ENCODE measurements around the gene MGAT4C. TPM values are rescaled to one million over a fixed set of nuclear protein-coding genes. Genes with fewer than 3 reads are reported as not detected.
"Not testable (repeated sequence)": the region's sequence is repeated elsewhere in the genome, so short reads cannot be mapped to it uniquely, and the experiment has no call there.

The MGAT4C gene
- total and polyA plus RNA-seq, 2 donors = 0.34 to 0.61 TPM

- Histone ChIP-seq H3K27ac (ENCODE audit: low read depth in 1 of 2, low read length in 1 of 2) (no peak overlapping the region), H3K36me3 (ENCODE audit: control insufficient read depth in 2 of 2, insufficient read depth in 2 of 2, low read length in 1 of 2) (no peaks in the 10 kb centered on the region), H3K27me3 (ENCODE audit: control insufficient read depth in 2 of 2, insufficient read depth in 1 of 2, low read length in 1 of 2) (no peaks in the 10 kb centered on the region), H3K4me3 (ENCODE audit: low read length in 2 of 2) (no peak overlapping the region), H3K9me3 (ENCODE audit: control insufficient read depth in 2 of 2, insufficient read depth in 1 of 2, low read length in 1 of 2) (no peaks in the 10 kb centered on the region), H3K4me1 (ENCODE audit: control insufficient read depth in 2 of 2, insufficient read depth in 2 of 2, low read length in 2 of 2) (no peaks in the 10 kb centered on the region)
- WGBS = 77% methylated on average over 3 of the region's 3 CpGs
- DNase-seq (ENCODE audit: low read depth in 6 of 9, low spot score in 9 of 9) = no peak
These were observed 121.6 kb downstream of the MGAT4C start for GRCh38 chr12:86134561-86134960.

GRCh38 chr12:86126900-86127299 lies 129.3 kb downstream of the MGAT4C start:
- H3K4me1 ChIP-seq (ENCODE audit: control insufficient read depth in 2 of 2, insufficient read depth in 2 of 2, low read length in 2 of 2); H3K27ac ChIP-seq (ENCODE audit: low read depth in 1 of 2, low read length in 1 of 2); DNase-seq (ENCODE audit: low read depth in 6 of 9, low spot score in 9 of 9); H3K36me3 ChIP-seq (ENCODE audit: control insufficient read depth in 2 of 2, insufficient read depth in 2 of 2, low read length in 1 of 2); H3K4me3 ChIP-seq (ENCODE audit: low read length in 2 of 2); H3K9me3 ChIP-seq (ENCODE audit: control insufficient read depth in 2 of 2, insufficient read depth in 1 of 2, low read length in 1 of 2); H3K27me3 ChIP-seq (ENCODE audit: control insufficient read depth in 2 of 2, insufficient read depth in 1 of 2, low read length in 1 of 2): not testable (repeated sequence)
- WGBS = 93% methylated on average over 3 of the region's 3 CpGs

GRCh38 chr12:86122846-86123468 lies 133.2 kb downstream of the MGAT4C start:
- DNase-seq (ENCODE audit: low read depth in 6 of 9, low spot score in 9 of 9) = no peak
- Histone ChIP-seq H3K4me1 (ENCODE audit: control insufficient read depth in 2 of 2, insufficient read depth in 2 of 2, low read length in 2 of 2) (no peaks in the 10 kb centered on the region), H3K27me3 (ENCODE audit: control insufficient read depth in 2 of 2, insufficient read depth in 1 of 2, low read length in 1 of 2) (no peaks in the 10 kb centered on the region)

GRCh38 chr12:86118161-86118560 lies 138.0 kb downstream of the MGAT4C start:
- Histone ChIP-seq H3K27ac (ENCODE audit: low read depth in 1 of 2, low read length in 1 of 2) (no peak overlapping the region), H3K4me1 (ENCODE audit: control insufficient read depth in 2 of 2, insufficient read depth in 2 of 2, low read length in 2 of 2) (no peaks in the 10 kb centered on the region), H3K36me3 (ENCODE audit: control insufficient read depth in 2 of 2, insufficient read depth in 2 of 2, low read length in 1 of 2) (no peaks in the 10 kb centered on the region), H3K4me3 (ENCODE audit: low read length in 2 of 2) (no peak overlapping the region), H3K27me3 (ENCODE audit: control insufficient read depth in 2 of 2, insufficient read depth in 1 of 2, low read length in 1 of 2) (no peaks in the 10 kb centered on the region), H3K9me3 (ENCODE audit: control insufficient read depth in 2 of 2, insufficient read depth in 1 of 2, low read length in 1 of 2) (no peaks in the 10 kb centered on the region)
- DNase-seq (ENCODE audit: low read depth in 6 of 9, low spot score in 9 of 9) = no peak
- WGBS = 73% methylated on average over 2 of the region's 2 CpGs

More at GRCh38 chr12:86122846-86123468, 133.2 kb downstream of the MGAT4C start:
- no peak overlapping the region for H3K4me3 ChIP-seq (ENCODE audit: low read length in 2 of 2)
- no peak overlapping the region for H3K27ac ChIP-seq (ENCODE audit: low read depth in 1 of 2, low read length in 1 of 2)
- no peaks in the 10 kb centered on the region for H3K9me3 ChIP-seq (ENCODE audit: control insufficient read depth in 2 of 2, insufficient read depth in 1 of 2, low read length in 1 of 2)
- no peaks in the 10 kb centered on the region for H3K36me3 ChIP-seq (ENCODE audit: control insufficient read depth in 2 of 2, insufficient read depth in 2 of 2, low read length in 1 of 2)
- 85% methylated on average over 3 of the region's 3 CpGs for WGBS

- no peaks in the 10 kb centered on the region for H3K36me3 ChIP-seq (ENCODE audit: control insufficient read depth in 2 of 2, insufficient read depth in 2 of 2, low read length in 1 of 2)
- H3K27me3 ChIP-seq (ENCODE audit: control insufficient read depth in 2 of 2, insufficient read depth in 1 of 2, low read length in 1 of 2) = no peaks in the 10 kb centered on the region
- no peaks in the 10 kb centered on the region for H3K4me1 ChIP-seq (ENCODE audit: control insufficient read depth in 2 of 2, insufficient read depth in 2 of 2, low read length in 2 of 2)
- no peak overlapping the region for H3K27ac ChIP-seq (ENCODE audit: low read depth in 1 of 2, low read length in 1 of 2)
- no peak overlapping the region for H3K4me3 ChIP-seq (ENCODE audit: low read length in 2 of 2)
- DNase-seq (ENCODE audit: low read depth in 6 of 9, low spot score in 9 of 9) = no peak
- H3K9me3 ChIP-seq (ENCODE audit: control insufficient read depth in 2 of 2, insufficient read depth in 1 of 2, low read length in 1 of 2) = no peaks in the 10 kb centered on the region
- WGBS = 80% methylated on average over 1 of the region's 1 CpG
These were observed 138.5 kb downstream of the MGAT4C start for GRCh38 chr12:86117711-86118110.

- 93% methylated on average over 9 of the region's 9 CpGs for WGBS
These were observed 152.1 kb downstream of the MGAT4C start for GRCh38 chr12:86104087-86104486.

GRCh38 chr12:86097161-86097560 lies 159.0 kb downstream of the MGAT4C start:
- Histone ChIP-seq H3K27me3 (ENCODE audit: control insufficient read depth in 2 of 2, insufficient read depth in 1 of 2, low read length in 1 of 2) (no peaks in the 10 kb centered on the region), H3K9me3 (ENCODE audit: control insufficient read depth in 2 of 2, insufficient read depth in 1 of 2, low read length in 1 of 2) (no peaks in the 10 kb centered on the region), H3K4me1 (ENCODE audit: control insufficient read depth in 2 of 2, insufficient read depth in 2 of 2, low read length in 2 of 2) (no peaks in the 10 kb centered on the region), H3K36me3 (ENCODE audit: control insufficient read depth in 2 of 2, insufficient read depth in 2 of 2, low read length in 1 of 2) (no peaks in the 10 kb centered on the region), H3K27ac (ENCODE audit: low read depth in 1 of 2, low read length in 1 of 2) (no peak overlapping the region), H3K4me3 (ENCODE audit: low read length in 2 of 2) (no peak overlapping the region)
- no peak for DNase-seq (ENCODE audit: low read depth in 6 of 9, low spot score in 9 of 9)

More at GRCh38 chr12:86104087-86104486, 152.1 kb downstream of the MGAT4C start:
- H3K27me3 ChIP-seq (ENCODE audit: control insufficient read depth in 2 of 2, insufficient read depth in 1 of 2, low read length in 1 of 2) = no peaks in the 10 kb centered on the region
- no peak overlapping the region for H3K4me3 ChIP-seq (ENCODE audit: low read length in 2 of 2)
- no peaks in the 10 kb centered on the region for H3K4me1 ChIP-seq (ENCODE audit: control insufficient read depth in 2 of 2, insufficient read depth in 2 of 2, low read length in 2 of 2)
- no peak for DNase-seq (ENCODE audit: low read depth in 6 of 9, low spot score in 9 of 9)
- no peaks in the 10 kb centered on the region for H3K9me3 ChIP-seq (ENCODE audit: control insufficient read depth in 2 of 2, insufficient read depth in 1 of 2, low read length in 1 of 2)
- H3K36me3 ChIP-seq (ENCODE audit: control insufficient read depth in 2 of 2, insufficient read depth in 2 of 2, low read length in 1 of 2) = no peaks in the 10 kb centered on the region
- H3K27ac ChIP-seq (ENCODE audit: low read depth in 1 of 2, low read length in 1 of 2) = no peak overlapping the region

- no peak for DNase-seq (ENCODE audit: low read depth in 6 of 9, low spot score in 9 of 9)
- Histone ChIP-seq H3K9me3 (ENCODE audit: control insufficient read depth in 2 of 2, insufficient read depth in 1 of 2, low read length in 1 of 2) (no peaks in the 10 kb centered on the region), H3K27me3 (ENCODE audit: control insufficient read depth in 2 of 2, insufficient read depth in 1 of 2, low read length in 1 of 2) (no peaks in the 10 kb centered on the region), H3K4me1 (ENCODE audit: control insufficient read depth in 2 of 2, insufficient read depth in 2 of 2, low read length in 2 of 2) (no peaks in the 10 kb centered on the region), H3K4me3 (ENCODE audit: low read length in 2 of 2) (no peak overlapping the region), H3K27ac (ENCODE audit: low read depth in 1 of 2, low read length in 1 of 2) (no peak overlapping the region), H3K36me3 (ENCODE audit: control insufficient read depth in 2 of 2, insufficient read depth in 2 of 2, low read length in 1 of 2) (no peaks in the 10 kb centered on the region)
- WGBS = 58% methylated on average over 3 of the region's 3 CpGs
These were observed 164.5 kb downstream of the MGAT4C start for GRCh38 chr12:86091681-86092080.

- Histone ChIP-seq H3K27me3 (ENCODE audit: control insufficient read depth in 2 of 2, insufficient read depth in 1 of 2, low read length in 1 of 2) (no peaks in the 10 kb centered on the region), H3K9me3 (ENCODE audit: control insufficient read depth in 2 of 2, insufficient read depth in 1 of 2, low read length in 1 of 2) (no peaks in the 10 kb centered on the region), H3K4me3 (ENCODE audit: low read length in 2 of 2) (no peak overlapping the region), H3K36me3 (ENCODE audit: control insufficient read depth in 2 of 2, insufficient read depth in 2 of 2, low read length in 1 of 2) (no peaks in the 10 kb centered on the region), H3K27ac (ENCODE audit: low read depth in 1 of 2, low read length in 1 of 2) (no peak overlapping the region), H3K4me1 (ENCODE audit: control insufficient read depth in 2 of 2, insufficient read depth in 2 of 2, low read length in 2 of 2) (no peaks in the 10 kb centered on the region)
- no peak for DNase-seq (ENCODE audit: low read depth in 6 of 9, low spot score in 9 of 9)
These were observed 174.3 kb downstream of the MGAT4C start for GRCh38 chr12:86081843-86082242.

- DNase-seq (ENCODE audit: low read depth in 6 of 9, low spot score in 9 of 9); H3K9me3 ChIP-seq (ENCODE audit: control insufficient read depth in 2 of 2, insufficient read depth in 1 of 2, low read length in 1 of 2); H3K27ac ChIP-seq (ENCODE audit: low read depth in 1 of 2, low read length in 1 of 2); H3K4me1 ChIP-seq (ENCODE audit: control insufficient read depth in 2 of 2, insufficient read depth in 2 of 2, low read length in 2 of 2); H3K4me3 ChIP-seq (ENCODE audit: low read length in 2 of 2); H3K36me3 ChIP-seq (ENCODE audit: control insufficient read depth in 2 of 2, insufficient read depth in 2 of 2, low read length in 1 of 2); H3K27me3 ChIP-seq (ENCODE audit: control insufficient read depth in 2 of 2, insufficient read depth in 1 of 2, low read length in 1 of 2): not testable (repeated sequence)
- 82% methylated on average over 4 of the region's 4 CpGs for WGBS
These were observed 197.1 kb downstream of the MGAT4C start for GRCh38 chr12:86059052-86059451.
